Trophoblast cell (in vitro differentiated cells and primary cell): Measurements from ENCODE around the gene GTF2F2.

Experiments
- DNase-seq, 2 donors: peaks; one replicate each; pipeline ENCODE4 v3.0.0-alpha.2; 2016
- H2AFZ ChIP-seq: 2 replicates; pipeline ENCODE4 v1.6.1; 2013; ENCODE audit warnings: low read length, moderate library complexity, mild to moderate bottlenecking; ENCODE audit not compliant: insufficient read depth, poor library complexity
- H2AK5ac ChIP-seq: 2 replicates; pipeline ENCODE4 v1.6.1; 2013; ENCODE audit warnings: mild to moderate bottlenecking, low read length
- H2BK120ac ChIP-seq: 2 replicates; pipeline ENCODE4 v1.6.1; 2013; ENCODE audit warnings: low read length, mild to moderate bottlenecking, moderate library complexity; ENCODE audit not compliant: insufficient read depth, poor library complexity
- H2BK12ac ChIP-seq: 2 replicates; pipeline ENCODE4 v1.6.1; 2013; ENCODE audit warnings: mild to moderate bottlenecking, low read length, moderate library complexity
- H2BK5ac ChIP-seq: 2 replicates; pipeline ENCODE4 v1.6.1; 2013; ENCODE audit warnings: low read length, low read depth, moderate library complexity, mild to moderate bottlenecking; ENCODE audit not compliant: poor library complexity
- H3K14ac ChIP-seq: 2 replicates; pipeline ENCODE4 v1.6.1; 2013; ENCODE audit warnings: mild to moderate bottlenecking, low read length
- H3K18ac ChIP-seq: 2 replicates; pipeline ENCODE4 v1.6.1; 2013; ENCODE audit warnings: mild to moderate bottlenecking, low read length
- H3K23ac ChIP-seq: 2 replicates; pipeline ENCODE4 v1.6.1; 2013; ENCODE audit warnings: low read length
- H3K27ac ChIP-seq: 2 replicates; pipeline ENCODE4 v1.5.1; 2013; ENCODE audit warnings: low read depth, mild to moderate bottlenecking, inconsistent platforms, low read length, moderate library complexity
- H3K27me3 ChIP-seq: 2 replicates; pipeline ENCODE4 v1.6.1; 2013; ENCODE audit warnings: inconsistent platforms, mild to moderate bottlenecking, low read length, moderate library complexity; ENCODE audit not compliant: insufficient read depth
- H3K36me3 ChIP-seq, 2 experiments: 1 replicate in 1 of 2; 2 replicates in 1 of 2; pipeline ENCODE4 v1.6.1; 2013; ENCODE audit warnings: low read length in 2 of 2, mild to moderate bottlenecking in 2 of 2, moderate library complexity in 1 of 2; ENCODE audit not compliant: insufficient read depth in 2 of 2, control insufficient read depth in 1 of 2
- H3K4ac ChIP-seq: 2 replicates; pipeline ENCODE4 v1.6.1; 2013; ENCODE audit warnings: low read depth, mild to moderate bottlenecking, low read length, moderate library complexity
- H3K4me1 ChIP-seq, 2 experiments: 1 replicate in 1 of 2; 2 replicates in 1 of 2; pipeline ENCODE4 v1.6.1; 2013; ENCODE audit warnings: low read length in 2 of 2, mild to moderate bottlenecking in 2 of 2, moderate library complexity in 1 of 2; ENCODE audit not compliant: insufficient read depth in 2 of 2, control insufficient read depth in 1 of 2
- H3K4me2 ChIP-seq: 2 replicates; pipeline ENCODE4 v1.6.1; 2013; ENCODE audit warnings: inconsistent platforms, mild to moderate bottlenecking, low read length, moderate library complexity
- H3K4me3 ChIP-seq: 2 replicates; pipeline ENCODE4 v1.5.1; 2013; ENCODE audit warnings: mild to moderate bottlenecking, low read depth, low read length, inconsistent platforms
- H3K79me1 ChIP-seq: one replicate; pipeline ENCODE4 v1.6.1; 2013; ENCODE audit warnings: low read length
- H3K79me2 ChIP-seq: 2 replicates; pipeline ENCODE4 v1.6.1; 2013; ENCODE audit warnings: low read length, mild to moderate bottlenecking; ENCODE audit not compliant: control insufficient read depth, insufficient read depth, poor library complexity
- H3K9ac ChIP-seq: 2 replicates; pipeline ENCODE4 v1.6.1; 2013; ENCODE audit warnings: mild to moderate bottlenecking, low read length
- H3K9me3 ChIP-seq: 2 replicates; pipeline ENCODE4 v1.6.1; 2013; ENCODE audit warnings: low read depth, mild to moderate bottlenecking, control low read depth, inconsistent platforms, low read length; ENCODE audit not compliant: insufficient read depth
- H4K12ac ChIP-seq: 2 replicates; pipeline ENCODE4 v1.6.1; 2013; ENCODE audit warnings: low read depth, mild to moderate bottlenecking, low read length, moderate library complexity
- H4K8ac ChIP-seq: 2 replicates; pipeline ENCODE4 v1.6.1; 2013; ENCODE audit warnings: low read depth, mild to moderate bottlenecking, low read length, moderate library complexity
- H4K91ac ChIP-seq: one replicate; pipeline ENCODE4 v1.6.1; 2013; ENCODE audit warnings: low read depth, mild to moderate bottlenecking, low read length, moderate library complexity
- WGBS: extraction: QIAGEN DNeasy Blood & Tissue Kit; methylation state at CpG from one replicate; pipeline ENCODE4 v1.1.7; 2013; ENCODE audit warnings: missing lambda C conversion rate; ENCODE audit not compliant: insufficient read length, insufficient coverage; ENCODE audit errors: extremely low coverage; 5-methylcytosine and 5-hydroxymethylcytosine counted together

GTF2F2 gene

GRCh38 chr13:45174478-45174877 is 54.2 kb downstream of the GTF2F2 start:
- no peak overlapping the region for H4K12ac ChIP-seq
- no peak overlapping the region for H4K8ac ChIP-seq
- H4K91ac ChIP-seq, result no peak overlapping the region
- H3K4me1 ChIP-seq, result no peaks in the 10 kb centered on the region
- H3K14ac ChIP-seq, result no peak overlapping the region
- H3K4ac ChIP-seq, result no peak overlapping the region
- no peaks in the 10 kb centered on the region for H3K79me1 ChIP-seq
- no peak overlapping the region for H2BK120ac ChIP-seq
- no peak overlapping the region for H3K23ac ChIP-seq
- no peak overlapping the region for H2BK5ac ChIP-seq
- H2AK5ac ChIP-seq, result no peak overlapping the region
- H3K79me2 ChIP-seq, result no peaks in the 10 kb centered on the region
- no peak overlapping the region for H3K27ac ChIP-seq
- no peak overlapping the region for H2AFZ ChIP-seq
- H3K9ac ChIP-seq, result no peak overlapping the region
- no peak for DNase-seq
- H3K18ac ChIP-seq, result no peak overlapping the region
- H3K4me3 ChIP-seq, result no peak overlapping the region
- no peak overlapping the region for H3K4me2 ChIP-seq
- H2BK12ac ChIP-seq, result no peak overlapping the region
- peaks cover 0 to 2% of the 10 kb centered on the region in 2 experiments for H3K36me3 ChIP-seq
- no peaks in the 10 kb centered on the region for H3K27me3 ChIP-seq
- peaks cover 1% of the 10 kb centered on the region for H3K9me3 ChIP-seq

GRCh38 chr13:45178349-45179162 is 58.2 kb downstream of the GTF2F2 start:
- Histone ChIP-seq H3K18ac (no peak overlapping the region), H3K79me1 (no peaks in the 10 kb centered on the region), H2BK5ac (no peak overlapping the region), H3K9ac (no peak overlapping the region), H3K9me3 (peaks cover 1% of the 10 kb centered on the region), H3K23ac (no peak overlapping the region), H3K4ac (no peak overlapping the region), H4K12ac (no peak overlapping the region), H3K4me1 (no peaks in the 10 kb centered on the region), H3K14ac (no peak overlapping the region), H2BK120ac (no peak overlapping the region), H4K91ac (no peak overlapping the region), H2BK12ac (no peak overlapping the region), H2AK5ac (no peak overlapping the region), H3K4me2 (no peak overlapping the region), H3K36me3 (no peaks in the 10 kb centered on the region), H2AFZ (no peak overlapping the region), H4K8ac (no peak overlapping the region), H3K27ac (no peak overlapping the region), H3K27me3 (no peaks in the 10 kb centered on the region), H3K79me2 (no peaks in the 10 kb centered on the region), H3K4me3 (no peak overlapping the region)
- no CpG with 5 or more reads among the region's 3 CpGs for WGBS
- no peak for DNase-seq

- H3K27me3 ChIP-seq, result no peaks in the 10 kb centered on the region
Measured at GRCh38 chr13:45179428-45179827, 59.1 kb downstream of the GTF2F2 start.

GRCh38 chr13:45180303-45180702 is 60.0 kb downstream of the GTF2F2 start:
- no peak overlapping the region for H3K4me2 ChIP-seq
- no peaks in the 10 kb centered on the region for H3K4me1 ChIP-seq
- no peak for DNase-seq
- H3K79me2 ChIP-seq, result no peaks in the 10 kb centered on the region
- H3K18ac ChIP-seq, result no peak overlapping the region
- H3K14ac ChIP-seq, result no peak overlapping the region
- WGBS, result no CpG with 5 or more reads among the region's 3 CpGs
- H3K9ac ChIP-seq, result no peak overlapping the region
- H4K91ac ChIP-seq, result no peak overlapping the region
- H4K8ac ChIP-seq, result no peak overlapping the region
- no peak overlapping the region for H4K12ac ChIP-seq
- H2BK120ac ChIP-seq, result no peak overlapping the region
- H2BK5ac ChIP-seq, result no peak overlapping the region
- H3K27ac ChIP-seq, result no peak overlapping the region
- no peak overlapping the region for H3K23ac ChIP-seq
- H3K36me3 ChIP-seq, result peaks cover 0 to 2% of the 10 kb centered on the region in 2 experiments
- no peak overlapping the region for H3K4ac ChIP-seq
- no peak overlapping the region for H2AFZ ChIP-seq
- H3K79me1 ChIP-seq, result no peaks in the 10 kb centered on the region
- no peak overlapping the region for H2AK5ac ChIP-seq
- no peaks in the 10 kb centered on the region for H3K27me3 ChIP-seq
- no peak overlapping the region for H2BK12ac ChIP-seq
- no peak overlapping the region for H3K4me3 ChIP-seq
- H3K9me3 ChIP-seq, result peaks cover 1% of the 10 kb centered on the region

More at GRCh38 chr13:45179428-45179827, 59.1 kb downstream of the GTF2F2 start:
- Histone ChIP-seq H4K12ac (no peak overlapping the region), H3K4me3 (no peak overlapping the region), H3K9me3 (peaks cover 1% of the 10 kb centered on the region), H3K14ac (no peak overlapping the region), H3K79me1 (no peaks in the 10 kb centered on the region), H3K4ac (no peak overlapping the region), H2BK120ac (no peak overlapping the region), H3K79me2 (no peaks in the 10 kb centered on the region), H4K8ac (no peak overlapping the region), H3K27ac (no peak overlapping the region), H3K23ac (no peak overlapping the region), H3K36me3 (no peaks in the 10 kb centered on the region), H2AK5ac (no peak overlapping the region), H2AFZ (no peak overlapping the region), H3K4me1 (no peaks in the 10 kb centered on the region), H2BK5ac (no peak overlapping the region), H2BK12ac (no peak overlapping the region), H4K91ac (no peak overlapping the region), H3K4me2 (no peak overlapping the region), H3K18ac (no peak overlapping the region), H3K9ac (no peak overlapping the region)
- no peak for DNase-seq
